Measurements from ENCODE around the gene DCLK1. TPM values are rescaled to one million over a fixed set of nuclear protein-coding genes. Genes with fewer than 3 reads are reported as not detected.

DCLK1 gene
- total RNA-seq, 1 experiment from 2014 or later: 36.2 TPM

DNA sequence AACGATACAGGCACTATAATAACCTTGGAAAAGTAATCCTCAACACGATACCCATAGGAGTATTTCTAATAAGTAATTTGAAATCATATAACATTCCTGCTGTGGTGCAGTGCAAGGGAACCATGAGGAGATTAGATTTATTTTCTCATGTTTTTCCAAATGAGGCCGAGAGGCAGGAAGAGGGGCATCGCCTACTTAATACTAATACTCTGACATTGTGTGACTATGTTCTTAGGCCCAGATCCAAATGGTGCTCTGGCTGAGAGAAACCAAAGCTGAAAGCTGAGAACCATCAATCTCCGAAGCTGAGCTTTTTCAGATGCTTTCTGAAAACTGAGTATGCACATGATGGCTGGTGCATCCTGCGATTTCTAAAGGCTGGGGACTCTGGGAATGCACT is 406.7 kb downstream of the DCLK1 start:
- H3K4me1 Mint-ChIP-seq: peaks cover 7 to 13% of the 10 kb centered on the region in 2 experiments
- Histone ChIP-seq H3K18ac (ENCODE audit: insufficient read length, low read depth, low read length) (no peak overlapping the region), H4K5ac (ENCODE audit: insufficient read length, low read depth, low read length) (no peak overlapping the region), H4K20me1 (ENCODE audit: control insufficient read depth, insufficient read depth, insufficient read length) (no peaks in the 10 kb centered on the region), H3K56ac (ENCODE audit: insufficient read length, low read depth, low read length) (no peak overlapping the region), H3K4ac (ENCODE audit: low read depth, low read length) (no peak overlapping the region), H3T11ph (ENCODE audit: low read length) (no peak overlapping the region), H3K9me3 (ENCODE audit: control insufficient read depth, low read depth, low read length) (no peaks in the 10 kb centered on the region), H2BK120ac (ENCODE audit: low read depth, low read length, poor library complexity, severe bottlenecking) (no peak overlapping the region), H3K23me2 (ENCODE audit: insufficient read length, low read depth, low read length, poor library complexity, severe bottlenecking) (no peaks in the 10 kb centered on the region), H3K27me3 (ENCODE audit: insufficient read depth, low read length) (no peaks in the 10 kb centered on the region), H3K23ac (ENCODE audit: insufficient read length, low read depth, low read length) (no peak overlapping the region), H3K4me2 (ENCODE audit: insufficient read depth, insufficient read length, low read length) (no peak overlapping the region), H2AFZ (ENCODE audit: low read length) (no peak overlapping the region), H2AK5ac (ENCODE audit: insufficient read length, low read length) (no peak overlapping the region), H4K91ac (ENCODE audit: insufficient read length, low read depth, low read length) (no peak overlapping the region), H3K14ac (ENCODE audit: insufficient read depth, low read length) (no peak overlapping the region), H3K79me2 (ENCODE audit: insufficient read depth, low read length) (no peaks in the 10 kb centered on the region), H2BK12ac (ENCODE audit: insufficient read length, low read depth, low read length) (no peak overlapping the region), H2BK5ac (ENCODE audit: insufficient read length, low read length) (no peak overlapping the region), H4K8ac (replicated peaks; ENCODE audit: insufficient read length, low read depth, low read length) (no peak overlapping the region), H3K79me1 (ENCODE audit: insufficient read depth, low read depth, low read length, poor library complexity, severe bottlenecking) (no peaks in the 10 kb centered on the region), H2BK15ac (ENCODE audit: low read depth, low read length) (no peak overlapping the region), H2BK20ac (ENCODE audit: low read depth, low read length, poor library complexity, severe bottlenecking) (no peak overlapping the region), H3K4me1 (ENCODE audit: insufficient read depth, low read length) (no peaks in the 10 kb centered on the region), H3K9ac (ENCODE audit: extremely low read depth, insufficient read length, low read length) (no peak overlapping the region), H3K27ac (ENCODE audit: insufficient read length, low read depth, low read length) (no peak overlapping the region)
- TF ChIP-seq, protein P1, sequence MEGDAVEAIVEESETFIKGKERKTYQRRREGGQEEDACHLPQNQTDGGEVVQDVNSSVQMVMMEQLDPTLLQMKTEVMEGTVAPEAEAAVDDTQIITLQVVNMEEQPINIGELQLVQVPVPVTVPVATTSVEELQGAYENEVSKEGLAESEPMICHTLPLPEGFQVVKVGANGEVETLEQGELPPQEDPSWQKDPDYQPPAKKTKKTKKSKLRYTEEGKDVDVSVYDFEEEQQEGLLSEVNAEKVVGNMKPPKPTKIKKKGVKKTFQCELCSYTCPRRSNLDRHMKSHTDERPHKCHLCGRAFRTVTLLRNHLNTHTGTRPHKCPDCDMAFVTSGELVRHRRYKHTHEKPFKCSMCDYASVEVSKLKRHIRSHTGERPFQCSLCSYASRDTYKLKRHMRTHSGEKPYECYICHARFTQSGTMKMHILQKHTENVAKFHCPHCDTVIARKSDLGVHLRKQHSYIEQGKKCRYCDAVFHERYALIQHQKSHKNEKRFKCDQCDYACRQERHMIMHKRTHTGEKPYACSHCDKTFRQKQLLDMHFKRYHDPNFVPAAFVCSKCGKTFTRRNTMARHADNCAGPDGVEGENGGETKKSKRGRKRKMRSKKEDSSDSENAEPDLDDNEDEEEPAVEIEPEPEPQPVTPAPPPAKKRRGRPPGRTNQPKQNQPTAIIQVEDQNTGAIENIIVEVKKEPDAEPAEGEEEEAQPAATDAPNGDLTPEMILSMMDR (conservative IDR thresholded peaks at IDR 0.05): no peak
- WGBS (ENCODE audit: extremely low coverage, insufficient read length, low lambda C conversion rate): no CpG with 5 or more reads among the region's 6 CpGs
- no peaks in the 10 kb centered on the region for H3K9me3 Mint-ChIP-seq
- no peak for DNase-seq
- H3K27me3 Mint-ChIP-seq (ENCODE audit: low read depth): no peaks in the 10 kb centered on the region
- H3K4me3 Mint-ChIP-seq: no peak overlapping the region
- no peak overlapping the region for H3K27ac Mint-ChIP-seq
- H3K36me3 Mint-ChIP-seq (ENCODE audit: insufficient read depth in 1 of 3, low read depth in 3 of 3): no peaks in the 10 kb centered on the region
